ENCODE measurements around the gene ASB6. TPM values are rescaled to one million over a fixed set of nuclear protein-coding genes. Genes with fewer than 3 reads are reported as not detected.

ASB6 gene
- total RNA-seq, 1 experiment from 2014 or later = 21.0 TPM

- no peak overlapping the region for H4K91ac ChIP-seq (ENCODE audit: insufficient read length, low read depth, low read length)
- H3K14ac ChIP-seq (ENCODE audit: insufficient read depth, low read length) = no peak overlapping the region
- H3K4me2 ChIP-seq (ENCODE audit: insufficient read depth, insufficient read length, low read length) = peak overlapping the region; percentile 81
- H2BK5ac ChIP-seq (ENCODE audit: insufficient read length, low read length) = no peak overlapping the region
- H3K27me3 ChIP-seq (ENCODE audit: insufficient read depth, low read length) = no peaks in the 10 kb centered on the region
- H3T11ph ChIP-seq (ENCODE audit: low read length) = no peak overlapping the region
- no peak overlapping the region for H2BK20ac ChIP-seq (ENCODE audit: low read depth, low read length, poor library complexity, severe bottlenecking)
- no peak overlapping the region for H2BK12ac ChIP-seq (ENCODE audit: insufficient read length, low read depth, low read length)
- H2AK5ac ChIP-seq (ENCODE audit: insufficient read length, low read length) = no peak overlapping the region
- H3K23ac ChIP-seq (ENCODE audit: insufficient read length, low read depth, low read length) = no peak overlapping the region
- no peak for DNase-seq
- H3K9ac ChIP-seq (ENCODE audit: extremely low read depth, insufficient read length, low read length) = no peak overlapping the region
- H2BK120ac ChIP-seq (ENCODE audit: low read depth, low read length, poor library complexity, severe bottlenecking) = no peak overlapping the region
- no peaks in the 10 kb centered on the region for H3K9me3 ChIP-seq (ENCODE audit: control insufficient read depth, low read depth, low read length)
- no peak overlapping the region for H3K27ac ChIP-seq (ENCODE audit: insufficient read length, low read depth, low read length)
- no peak overlapping the region for H2BK15ac ChIP-seq (ENCODE audit: low read depth, low read length)
- Mint-ChIP-seq H3K4me1 (peaks cover 38 to 46% of the 10 kb centered on the region in 2 experiments), H3K4me3 (peak overlapping the region; percentile 82 to 84), H3K27ac (peak overlapping the region in 2 of 3 experiments; percentile 28 to 76; a peak in 4 of 7 replicates), H3K36me3 (ENCODE audit: insufficient read depth in 1 of 3, low read depth in 3 of 3) (peaks cover 3 to 33% (median 26%) of the 10 kb centered on the region in 3 experiments; a peak in 5 of 7 replicates), H3K27me3 (ENCODE audit: low read depth) (no peaks in the 10 kb centered on the region; the same call in 1 of the 2 replicates), H3K9me3 (no peaks in the 10 kb centered on the region)
- WGBS (ENCODE audit: extremely low coverage, insufficient read length, low lambda C conversion rate) = no CpG with 5 or more reads among the region's 12 CpGs
- no peak overlapping the region for H3K56ac ChIP-seq (ENCODE audit: insufficient read length, low read depth, low read length)
- H3K23me2 ChIP-seq (ENCODE audit: insufficient read length, low read depth, low read length, poor library complexity, severe bottlenecking) = peaks cover 8% of the 10 kb centered on the region
- no peaks in the 10 kb centered on the region for H4K20me1 ChIP-seq (ENCODE audit: control insufficient read depth, insufficient read depth, insufficient read length)
- no peak overlapping the region for H3K4ac ChIP-seq (ENCODE audit: low read depth, low read length)
- H3K79me1 ChIP-seq (ENCODE audit: insufficient read depth, low read depth, low read length, poor library complexity, severe bottlenecking) = peaks cover 11% of the 10 kb centered on the region
- no peak overlapping the region for H4K8ac ChIP-seq (replicated peaks; ENCODE audit: insufficient read length, low read depth, low read length)
- H3K79me2 ChIP-seq (ENCODE audit: insufficient read depth, low read length) = peaks cover 59% of the 10 kb centered on the region
- no peak overlapping the region for H4K5ac ChIP-seq (ENCODE audit: insufficient read length, low read depth, low read length)
- H2AFZ ChIP-seq (ENCODE audit: low read length) = no peak overlapping the region
- H3K4me1 ChIP-seq (ENCODE audit: insufficient read depth, low read length) = 0 out of 2 replicates have a peak, but pooled peaks cover 2% of the 10 kb centered on the region
- H3K18ac ChIP-seq (ENCODE audit: insufficient read length, low read depth, low read length) = no peak overlapping the region
- TF ChIP-seq, protein P1, sequence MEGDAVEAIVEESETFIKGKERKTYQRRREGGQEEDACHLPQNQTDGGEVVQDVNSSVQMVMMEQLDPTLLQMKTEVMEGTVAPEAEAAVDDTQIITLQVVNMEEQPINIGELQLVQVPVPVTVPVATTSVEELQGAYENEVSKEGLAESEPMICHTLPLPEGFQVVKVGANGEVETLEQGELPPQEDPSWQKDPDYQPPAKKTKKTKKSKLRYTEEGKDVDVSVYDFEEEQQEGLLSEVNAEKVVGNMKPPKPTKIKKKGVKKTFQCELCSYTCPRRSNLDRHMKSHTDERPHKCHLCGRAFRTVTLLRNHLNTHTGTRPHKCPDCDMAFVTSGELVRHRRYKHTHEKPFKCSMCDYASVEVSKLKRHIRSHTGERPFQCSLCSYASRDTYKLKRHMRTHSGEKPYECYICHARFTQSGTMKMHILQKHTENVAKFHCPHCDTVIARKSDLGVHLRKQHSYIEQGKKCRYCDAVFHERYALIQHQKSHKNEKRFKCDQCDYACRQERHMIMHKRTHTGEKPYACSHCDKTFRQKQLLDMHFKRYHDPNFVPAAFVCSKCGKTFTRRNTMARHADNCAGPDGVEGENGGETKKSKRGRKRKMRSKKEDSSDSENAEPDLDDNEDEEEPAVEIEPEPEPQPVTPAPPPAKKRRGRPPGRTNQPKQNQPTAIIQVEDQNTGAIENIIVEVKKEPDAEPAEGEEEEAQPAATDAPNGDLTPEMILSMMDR (conservative IDR thresholded peaks at IDR 0.05) = no peak
Observed at GRCh38 chr9:129627556-129628440, 14.2 kb downstream of the ASB6 start.

Data from H9 (cell line).